HG02610 (cell line): ENCODE data around the gene ISX.
A peak's percentile ranks its signal among the peaks of the same experiment; 100 is the strongest.

Experiments used
- ATAC-seq: cut with Tn5 transposase; IDR thresholded peaks from one replicate; pipeline ENCODE4 v1.9.1; 2021; ENCODE audit warnings: mild to moderate bottlenecking, moderate library complexity; ENCODE audit not compliant: unreplicated experiment

Gene ISX

DNA sequence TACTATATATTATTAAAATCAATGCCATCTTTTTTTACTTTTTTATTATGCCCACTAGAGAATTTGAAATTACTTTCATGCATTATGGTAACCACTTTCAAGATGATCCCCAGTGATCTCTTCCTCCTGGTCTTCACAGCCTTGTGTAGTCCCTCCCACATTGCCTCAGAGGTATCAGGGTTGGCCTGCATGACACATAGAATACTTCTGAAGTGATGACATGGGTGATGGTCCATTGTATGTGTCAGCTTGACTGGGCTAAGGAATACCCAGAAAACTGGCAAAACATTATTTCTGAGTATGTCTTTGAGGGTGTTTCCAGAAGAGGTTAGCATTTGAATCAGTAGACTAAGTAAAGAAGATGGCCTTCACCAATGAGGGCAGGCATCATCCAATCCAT, 14.2 kb upstream of the ISX start:
- peak; percentile 43 for ATAC-seq

DNA sequence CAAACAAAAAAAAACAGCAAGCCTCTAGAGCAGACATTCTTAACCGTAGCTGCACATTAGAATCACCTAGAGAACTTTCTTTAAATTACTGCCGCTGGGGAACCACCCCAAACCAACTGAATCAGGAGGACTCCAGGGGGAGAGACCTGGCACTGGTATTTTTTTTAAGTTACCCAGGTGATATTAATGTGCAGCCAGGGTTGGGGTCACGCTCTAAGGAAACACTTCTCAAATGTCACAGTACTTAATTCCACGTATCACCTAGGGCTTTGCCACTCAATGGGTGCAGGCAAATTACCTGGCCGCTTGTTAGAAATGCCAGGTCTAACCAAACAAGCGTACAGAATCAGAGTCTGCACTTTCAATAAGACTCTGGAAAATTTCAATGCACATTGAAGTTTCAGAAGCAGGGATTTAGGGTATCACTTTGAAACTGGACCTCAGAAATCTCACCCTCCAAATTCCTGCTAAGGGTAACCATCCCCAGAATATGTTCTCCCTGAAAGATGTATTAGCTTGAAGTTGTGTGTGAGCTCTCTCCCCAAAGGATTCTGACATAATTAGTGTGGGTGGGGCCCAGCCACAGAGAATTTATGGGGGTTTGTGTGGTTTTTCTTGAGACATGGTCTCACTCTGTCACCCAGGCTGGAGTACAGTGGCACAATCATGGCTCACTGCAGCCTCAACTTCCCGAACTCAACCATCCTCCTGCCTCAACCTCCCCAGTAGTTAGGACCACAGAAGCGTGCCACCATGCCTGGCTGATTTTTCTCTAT, 12.7 kb upstream of the ISX start:
- ATAC-seq = no peak

DNA sequence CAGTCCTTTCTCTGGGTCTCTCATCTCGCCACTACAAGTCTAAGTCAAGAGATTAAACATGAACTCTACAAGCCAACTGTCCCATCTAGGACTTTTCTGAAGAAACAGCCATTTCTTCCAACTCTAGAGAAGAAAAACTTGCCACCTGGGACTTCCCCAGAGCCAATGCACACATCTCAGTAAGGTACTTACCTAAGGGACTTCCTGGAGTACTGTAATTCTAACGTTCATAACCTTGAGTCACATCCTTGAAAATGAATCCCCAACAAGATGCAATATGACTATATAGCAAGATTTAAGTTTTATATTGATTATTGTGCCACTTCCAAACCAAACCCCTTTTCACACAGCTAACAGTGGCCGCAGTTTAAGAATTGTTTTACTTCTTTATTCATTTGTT, 11.9 kb upstream of the ISX start:
- ATAC-seq = peak; percentile 49

DNA sequence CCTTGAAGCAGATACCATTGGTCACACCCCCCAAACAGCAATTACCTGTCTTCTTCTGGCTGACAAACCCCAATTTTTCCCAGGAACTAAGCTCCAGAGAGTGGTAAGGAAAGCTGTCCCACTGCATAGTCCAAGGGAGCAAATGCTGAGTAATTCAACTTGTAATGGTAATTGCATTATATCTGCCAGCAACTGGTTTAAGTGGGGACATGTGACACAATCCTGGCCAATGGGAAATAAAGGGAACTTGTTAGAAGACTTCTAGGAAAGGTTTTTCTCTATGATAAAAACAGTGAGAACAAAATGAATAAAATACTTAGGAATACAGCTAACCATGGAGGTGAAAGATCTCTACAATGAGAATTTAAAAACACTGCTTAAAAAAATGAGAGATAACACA, 9.5 kb upstream of the ISX start:
- ATAC-seq = no peak

DNA sequence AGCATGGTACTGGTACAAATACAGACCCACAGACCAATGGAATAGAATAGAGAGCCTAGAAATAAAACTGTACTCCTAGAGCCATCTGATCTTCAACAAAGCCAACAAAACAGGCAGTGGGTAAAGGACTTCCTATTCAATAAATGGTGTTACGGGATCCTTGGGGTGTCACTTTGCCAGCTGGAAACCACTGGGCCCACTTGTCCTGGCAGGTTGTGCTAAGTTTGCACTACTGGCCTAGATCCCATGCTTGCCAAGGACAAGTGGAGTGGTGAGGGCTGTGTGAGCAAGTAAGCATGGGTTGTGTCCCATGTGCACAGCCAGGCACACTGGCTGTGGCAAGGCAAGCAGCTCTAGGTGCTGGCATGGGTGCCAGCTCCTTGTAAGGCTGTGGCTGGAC, 8.8 kb upstream of the ISX start:
- ATAC-seq = no peak

DNA sequence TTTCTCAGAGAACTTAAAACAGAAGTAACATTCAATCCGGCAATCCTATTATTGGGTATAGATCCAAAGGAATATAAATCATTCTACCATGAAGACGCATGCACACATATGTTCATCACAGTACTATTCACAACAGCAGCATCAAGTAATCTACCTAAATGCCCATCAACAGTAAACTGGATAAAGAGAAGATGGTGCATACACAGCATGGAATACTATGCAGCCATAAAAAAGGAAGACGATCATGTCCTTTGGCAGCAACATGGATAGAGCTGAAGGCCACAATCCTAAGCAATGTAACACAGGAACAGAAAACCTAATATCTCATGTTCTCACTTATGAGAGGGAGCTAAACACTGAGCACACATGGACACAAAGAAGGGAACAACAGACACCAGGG, 6.3 kb upstream of the ISX start:
- no peak for ATAC-seq

DNA sequence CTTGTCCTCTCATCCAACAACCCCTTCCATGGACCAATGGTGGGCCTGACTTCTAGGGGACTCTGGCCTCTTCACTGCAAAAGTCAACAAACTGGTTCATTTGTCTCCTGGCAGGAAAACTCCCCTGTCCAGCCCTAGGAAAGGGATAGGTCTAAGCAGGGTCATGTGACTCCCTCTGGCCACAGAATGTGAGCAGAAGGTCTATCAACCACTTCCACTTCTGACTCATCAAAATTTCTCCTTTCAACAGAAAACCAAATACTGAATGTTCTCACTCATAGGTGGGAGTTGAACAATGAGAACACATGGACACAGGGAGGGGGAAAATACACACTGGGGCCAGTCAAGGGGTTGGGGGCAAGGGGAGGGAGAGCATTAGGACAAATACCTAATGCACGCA, 1.3 kb upstream of the ISX start:
- peak; percentile 86 for ATAC-seq

DNA sequence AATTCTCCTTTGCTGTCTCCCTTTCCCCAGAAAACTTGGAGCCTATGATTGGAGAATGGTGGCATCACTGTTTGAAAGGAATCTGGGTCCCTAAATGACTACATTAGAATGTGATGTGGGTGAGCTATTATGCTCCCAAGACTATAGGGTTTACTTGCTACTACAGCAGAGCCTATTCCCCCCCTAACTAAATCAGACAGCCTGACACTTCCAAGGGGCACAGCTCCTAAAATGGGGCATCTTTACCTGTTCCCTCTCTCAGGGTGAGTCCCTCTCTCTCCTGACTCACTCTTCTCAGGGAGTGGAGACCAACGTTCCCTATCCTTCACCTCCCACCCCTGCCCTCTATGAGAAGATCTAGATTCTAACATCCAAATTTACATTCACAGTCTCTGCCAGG, 775 bp upstream of the ISX start:
- ATAC-seq = no peak

DNA sequence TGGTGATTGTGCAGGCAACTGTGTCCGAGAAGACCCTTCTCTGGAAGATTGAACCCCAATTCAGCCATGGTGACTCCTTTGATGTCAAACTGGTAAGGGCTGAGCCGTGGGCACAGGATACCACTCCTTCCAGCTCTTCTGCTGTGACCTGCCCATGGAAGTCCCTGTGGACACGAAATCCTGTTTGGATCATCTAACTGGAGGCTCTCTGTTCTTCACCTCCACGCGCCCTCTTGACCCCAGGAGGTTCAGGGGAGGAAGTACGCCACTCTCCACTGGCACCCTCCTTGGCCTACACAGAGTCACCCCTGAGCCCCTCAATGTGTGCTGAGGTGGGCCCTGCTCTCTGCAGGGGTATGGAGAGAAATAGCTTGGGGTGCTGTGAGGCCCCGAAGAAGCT, 810 bp downstream of the ISX start:
- ATAC-seq = no peak

DNA sequence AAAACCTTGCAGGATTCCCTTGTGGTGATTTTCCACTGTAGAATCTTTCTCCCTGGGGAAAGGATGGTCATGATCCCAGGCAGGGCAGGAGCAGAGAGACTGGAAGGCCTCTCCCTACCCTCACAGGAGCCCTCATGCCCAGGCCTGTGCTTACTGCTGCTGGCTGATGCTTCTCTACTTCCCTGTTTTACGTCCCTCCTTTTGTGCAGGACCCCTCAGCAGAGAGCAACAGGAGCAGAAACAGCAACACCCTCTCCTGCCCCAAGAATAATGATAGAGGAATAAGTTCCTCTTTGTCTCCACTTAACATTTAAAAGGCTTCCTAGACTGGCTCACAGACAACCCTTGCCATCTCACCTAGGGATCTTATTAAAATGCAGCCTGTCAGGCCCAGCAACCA, 3.6 kb downstream of the ISX start:
- no peak for ATAC-seq

DNA sequence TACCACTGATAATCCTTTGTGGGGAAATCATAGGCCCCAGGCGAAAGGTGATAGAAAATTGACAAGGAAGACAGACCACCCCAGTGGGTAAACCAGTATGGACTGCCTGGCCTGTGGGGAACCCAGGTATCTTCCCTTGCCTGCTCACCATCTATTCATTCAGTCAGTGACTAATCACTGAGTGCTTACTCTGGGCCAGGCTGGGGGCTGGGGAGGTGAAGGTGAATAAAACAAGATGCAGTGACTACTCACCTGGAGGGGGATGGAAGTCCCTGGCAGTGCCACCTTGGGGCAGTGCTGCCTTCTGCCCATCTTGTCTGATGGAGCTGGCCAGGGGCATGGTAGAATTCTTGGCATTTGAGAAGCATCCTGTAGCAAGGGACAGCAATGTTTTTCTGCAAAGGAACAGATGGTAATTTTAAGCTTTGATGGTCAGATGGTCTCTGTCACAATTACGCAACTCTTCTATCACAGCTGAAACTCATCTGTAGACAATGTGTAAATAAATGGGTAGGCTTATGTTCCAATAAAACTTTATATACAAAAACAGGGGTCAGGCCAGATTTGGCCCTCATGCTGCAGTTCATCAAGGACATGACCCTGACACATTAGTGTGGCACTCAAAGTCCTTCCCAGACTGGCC, 4.6 kb downstream of the ISX start:
- ATAC-seq = no peak

DNA sequence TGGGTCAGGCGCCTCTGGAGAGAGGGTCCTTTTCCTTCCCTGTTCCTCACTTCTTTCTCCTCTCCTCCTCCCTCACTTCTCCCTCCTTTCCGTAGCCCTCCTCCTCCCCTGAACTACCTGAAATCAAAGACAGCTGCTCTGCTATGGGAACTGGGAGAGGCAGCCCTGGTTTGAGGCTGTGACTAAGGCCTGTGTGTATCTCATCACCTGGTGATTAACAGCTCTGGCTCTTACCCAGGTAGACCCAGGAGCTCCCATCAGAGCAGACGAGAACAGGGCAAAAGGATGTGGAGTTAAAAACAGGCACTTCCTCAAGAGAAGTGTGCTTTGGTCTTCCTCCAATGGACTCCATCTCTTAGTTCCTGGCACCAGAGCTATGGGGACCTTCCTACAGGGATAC, 5.8 kb downstream of the ISX start:
- ATAC-seq = no peak

DNA sequence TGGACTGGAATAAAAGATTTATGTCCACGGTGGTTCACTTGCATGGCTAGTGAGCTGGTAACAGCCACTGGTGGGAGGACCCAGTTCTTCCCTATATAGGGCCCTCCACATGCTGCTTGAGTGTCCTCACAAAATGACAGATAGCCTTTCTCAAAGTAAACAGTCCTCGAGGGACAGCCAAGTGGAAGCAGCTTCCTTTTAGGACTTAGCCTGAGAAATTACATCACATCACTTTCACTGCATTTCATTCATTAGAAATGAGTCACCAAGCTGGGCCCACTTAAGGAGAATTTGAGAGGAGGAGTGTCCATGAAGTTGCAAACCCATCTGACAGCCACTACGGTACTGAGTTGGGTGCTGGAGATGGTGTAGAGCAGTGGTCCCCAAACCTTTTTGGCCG, 7.0 kb downstream of the ISX start:
- ATAC-seq = no peak

DNA sequence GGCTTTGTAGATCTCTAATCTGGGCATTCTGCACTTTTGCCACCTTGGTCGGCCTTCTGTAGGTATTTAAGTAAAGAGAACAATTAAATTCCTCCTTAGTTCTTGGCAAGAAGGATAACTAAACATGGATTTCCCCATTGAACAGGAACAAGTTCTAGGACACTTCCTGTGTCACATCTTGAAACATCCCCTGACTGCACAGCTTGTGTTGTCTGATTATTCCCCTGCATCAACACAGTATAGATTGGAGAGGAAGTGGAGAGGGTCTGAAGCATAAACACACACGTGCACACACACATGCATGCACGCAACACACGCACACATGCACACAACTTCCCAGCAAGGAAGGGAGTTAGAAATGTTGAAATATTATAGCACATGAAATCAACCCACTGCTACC, 8.6 kb downstream of the ISX start:
- no peak for ATAC-seq

DNA sequence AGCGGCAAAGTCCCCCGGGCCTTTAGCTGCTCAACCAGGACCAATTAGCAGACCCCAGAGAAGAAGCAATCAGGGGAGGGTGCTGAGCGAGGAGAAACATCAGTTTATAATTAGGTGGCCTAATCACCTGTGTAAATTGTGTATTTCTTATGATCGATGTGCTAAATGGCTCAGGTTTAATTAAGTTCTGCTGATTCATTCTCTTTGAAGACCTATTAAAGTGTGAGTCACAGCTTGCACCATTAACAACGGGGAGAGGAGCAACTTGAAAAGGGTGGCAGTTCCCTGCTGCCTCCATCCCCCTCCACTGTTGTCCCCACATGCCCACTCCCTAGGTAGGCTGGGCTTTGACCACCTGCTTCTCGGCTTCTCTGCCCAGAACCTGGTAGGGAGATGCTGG, 10.7 kb downstream of the ISX start:
- no peak for ATAC-seq

DNA sequence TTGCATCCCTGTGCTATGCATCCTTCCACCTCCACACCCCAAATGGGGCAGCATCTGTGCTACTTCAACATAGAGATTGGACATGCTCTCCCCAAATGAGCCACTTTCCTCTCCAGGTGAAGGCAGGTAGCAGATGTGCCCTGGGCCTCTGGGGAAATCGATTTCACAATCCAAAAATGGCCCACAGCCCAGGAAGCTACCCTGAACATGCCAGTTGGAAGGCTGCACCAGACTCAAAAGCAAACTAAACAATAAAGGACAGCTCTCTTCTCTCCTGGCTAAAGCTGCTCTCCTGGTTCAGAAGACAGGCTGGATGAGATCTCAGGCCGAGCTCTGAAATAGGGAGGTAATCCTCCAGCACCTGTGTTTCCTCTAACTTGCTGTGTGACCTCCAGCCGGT, 19.7 kb downstream of the ISX start:
- no peak for ATAC-seq

DNA sequence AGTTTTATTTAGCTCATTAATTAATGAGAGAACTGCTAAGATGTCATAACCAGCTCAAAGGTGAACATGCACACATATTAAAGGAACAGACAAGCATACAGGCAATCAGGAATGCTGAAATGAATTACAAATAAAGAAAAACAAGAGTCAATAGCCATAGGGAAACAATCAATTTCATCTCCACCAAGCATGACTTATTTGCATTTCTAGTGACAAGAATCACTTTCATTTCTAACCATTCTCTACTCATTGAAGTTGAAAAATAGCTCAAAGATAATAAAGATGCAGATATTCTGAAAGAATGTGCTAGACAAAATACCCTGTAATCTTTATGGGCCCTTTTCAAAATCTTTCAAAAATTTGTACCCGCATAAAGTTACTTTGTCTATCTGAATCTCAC, 23.2 kb downstream of the ISX start:
- ATAC-seq = no peak

DNA sequence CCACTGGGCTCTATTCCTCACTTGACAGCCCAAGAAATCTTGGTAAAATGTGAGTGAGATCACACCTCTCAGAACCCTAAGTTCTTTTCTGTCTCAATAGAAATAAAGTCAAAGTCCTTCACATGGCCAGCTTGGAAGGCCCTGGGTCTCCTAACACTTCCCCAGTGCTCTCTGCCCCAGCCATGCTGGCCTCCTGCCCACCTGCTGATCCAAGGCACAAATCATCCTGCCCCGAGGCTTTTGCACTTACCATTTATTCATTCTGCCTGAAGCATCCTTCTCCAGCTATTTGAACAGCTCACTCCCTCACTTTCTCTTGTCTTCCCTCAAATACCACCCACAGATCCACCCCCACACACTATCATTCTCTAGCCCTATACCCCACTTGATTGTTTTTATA, 26.4 kb downstream of the ISX start:
- no peak for ATAC-seq

DNA sequence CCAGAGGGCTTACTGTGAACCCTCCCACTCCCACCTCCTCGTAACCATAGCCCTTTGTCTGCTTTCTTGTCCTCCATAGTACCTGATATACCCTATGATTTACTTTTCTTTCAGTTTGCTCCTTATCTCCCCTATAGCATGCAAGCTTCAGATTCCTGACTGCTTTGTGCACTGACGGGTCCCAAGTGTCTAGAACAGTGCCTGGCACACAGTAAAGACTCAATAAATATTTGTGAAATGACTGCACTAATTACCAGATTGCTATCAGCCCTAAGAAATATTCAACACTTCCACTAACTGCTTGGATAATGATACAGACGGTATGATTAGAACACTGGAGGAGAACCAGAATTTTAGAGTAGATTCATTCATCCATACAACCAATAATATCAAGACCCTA, 33.0 kb downstream of the ISX start:
- no peak for ATAC-seq

DNA sequence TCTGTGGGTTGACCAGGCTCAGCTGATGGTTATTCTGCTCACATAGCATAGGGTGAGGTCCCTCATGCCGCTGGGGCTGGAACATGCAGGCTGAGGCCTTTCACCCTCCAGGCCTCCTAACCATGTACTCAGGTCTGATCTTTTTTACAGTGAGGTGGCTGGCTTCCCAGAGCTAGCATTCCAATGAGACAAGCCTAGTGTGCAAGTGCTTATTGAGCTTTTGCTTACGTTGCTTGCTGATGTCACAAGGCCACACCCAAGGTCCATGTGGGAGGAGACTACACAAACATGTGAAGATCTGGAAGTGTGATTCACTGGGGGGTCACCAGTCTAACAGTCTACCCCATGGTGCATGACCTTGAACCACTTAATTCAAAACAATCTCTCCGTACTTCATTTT, 33.9 kb downstream of the ISX start:
- no peak for ATAC-seq

DNA sequence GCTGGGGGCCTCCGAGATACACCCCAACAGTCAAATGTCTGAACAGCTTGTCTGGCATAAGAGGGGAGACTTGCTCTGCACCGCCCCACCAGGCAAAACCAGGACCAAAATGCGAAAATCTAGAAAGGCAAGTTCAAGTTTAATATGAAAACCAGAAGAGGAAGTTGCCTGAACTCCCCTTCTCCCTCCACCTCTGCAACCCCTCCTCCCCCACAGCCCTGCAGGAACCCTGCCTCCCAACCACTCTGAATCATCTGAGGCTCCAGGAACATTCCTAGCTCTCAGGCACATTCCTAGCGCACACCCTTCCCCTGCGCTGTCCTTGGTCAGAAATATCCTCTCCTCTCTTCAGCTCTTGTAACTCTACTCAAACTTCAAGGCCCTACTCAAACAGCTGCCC, 36.7 kb downstream of the ISX start:
- ATAC-seq = no peak

DNA sequence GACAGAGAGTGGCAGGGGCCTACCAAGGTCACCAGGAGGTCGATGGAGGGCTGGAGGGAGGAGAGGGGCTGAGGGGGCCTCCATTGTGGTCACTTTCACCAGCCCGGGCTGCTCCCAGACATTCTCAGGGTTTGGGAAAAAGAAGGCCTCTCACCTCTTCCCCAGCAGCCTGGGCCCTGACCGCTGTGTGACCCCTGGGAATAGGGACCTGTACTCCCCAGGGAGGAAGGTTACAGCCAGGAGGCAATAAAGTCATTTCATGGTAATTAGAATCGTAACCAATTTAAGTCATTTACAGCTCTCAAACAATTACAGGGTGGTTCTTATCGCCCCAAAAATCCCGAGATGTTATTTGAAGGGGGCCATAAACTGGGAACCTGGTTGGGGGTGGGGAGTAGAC, 37.8 kb downstream of the ISX start:
- no peak for ATAC-seq

DNA sequence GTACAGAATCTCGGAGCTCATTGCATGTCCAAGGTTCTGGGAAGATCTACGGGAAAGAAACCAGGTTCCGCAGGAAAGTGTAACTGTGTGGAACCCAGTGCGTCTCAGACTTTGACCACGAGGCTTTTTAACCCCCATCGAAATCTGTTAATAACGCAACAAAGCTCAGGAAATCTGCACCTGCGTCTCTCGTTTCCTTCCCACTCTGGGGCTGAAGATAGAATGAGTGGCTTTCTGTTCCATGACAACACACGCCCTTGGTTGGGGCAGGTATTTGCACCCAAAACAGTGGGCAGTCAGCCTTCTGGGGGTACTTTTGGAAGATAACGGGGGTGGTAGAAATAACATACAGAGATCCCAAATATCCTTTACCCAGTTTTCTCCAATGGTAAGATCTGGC, 38.5 kb downstream of the ISX start:
- no peak for ATAC-seq
